ENCODE data around the gene YPEL5.
"Not testable (repeated sequence)": the region's sequence is repeated elsewhere in the genome, so short reads cannot be mapped to it uniquely, and the experiment has no call there.

- TF ChIP-seq, protein P1, sequence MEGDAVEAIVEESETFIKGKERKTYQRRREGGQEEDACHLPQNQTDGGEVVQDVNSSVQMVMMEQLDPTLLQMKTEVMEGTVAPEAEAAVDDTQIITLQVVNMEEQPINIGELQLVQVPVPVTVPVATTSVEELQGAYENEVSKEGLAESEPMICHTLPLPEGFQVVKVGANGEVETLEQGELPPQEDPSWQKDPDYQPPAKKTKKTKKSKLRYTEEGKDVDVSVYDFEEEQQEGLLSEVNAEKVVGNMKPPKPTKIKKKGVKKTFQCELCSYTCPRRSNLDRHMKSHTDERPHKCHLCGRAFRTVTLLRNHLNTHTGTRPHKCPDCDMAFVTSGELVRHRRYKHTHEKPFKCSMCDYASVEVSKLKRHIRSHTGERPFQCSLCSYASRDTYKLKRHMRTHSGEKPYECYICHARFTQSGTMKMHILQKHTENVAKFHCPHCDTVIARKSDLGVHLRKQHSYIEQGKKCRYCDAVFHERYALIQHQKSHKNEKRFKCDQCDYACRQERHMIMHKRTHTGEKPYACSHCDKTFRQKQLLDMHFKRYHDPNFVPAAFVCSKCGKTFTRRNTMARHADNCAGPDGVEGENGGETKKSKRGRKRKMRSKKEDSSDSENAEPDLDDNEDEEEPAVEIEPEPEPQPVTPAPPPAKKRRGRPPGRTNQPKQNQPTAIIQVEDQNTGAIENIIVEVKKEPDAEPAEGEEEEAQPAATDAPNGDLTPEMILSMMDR (conservative IDR thresholded peaks at IDR 0.05 in 1 of 2, IDR thresholded peaks at IDR 0.05 in 1 of 2; ENCODE audit: low read depth in 1 of 2, low read length in 2 of 2), result not testable (repeated sequence)
- not testable (repeated sequence) for TF ChIP-seq EZH2 (IDR thresholded peaks at IDR 0.05; ENCODE audit: low read length, missing control alignments)
These were observed 35.6 kb upstream of the YPEL5 start for GRCh38 chr2:30111186-30111585.

Data from fibroblast of lung (primary cell).